H1 (cell line): Measurements from ENCODE around the gene FAM8A1. TPM values are rescaled to one million over a fixed set of nuclear protein-coding genes. Genes with fewer than 3 reads are reported as not detected.

ENCODE experiments used
- ASH2L ChIP-seq: fragments of 200-600, 300-600 bp; sonication (generic); IDR thresholded peaks from one replicate; pipeline ENCODE4 v1.7.1; 2017; ENCODE audit warnings: low read length
- CBX8 ChIP-seq: fragments of 300-800, 300-1000 bp; sonication (generic); IDR thresholded peaks from 2 replicates; pipeline ENCODE4 v1.7.1; 2016; ENCODE audit warnings: low read depth, low read length, borderline replicate concordance
- CHD2 ChIP-seq: IDR thresholded peaks from 2 replicates; pipeline ENCODE4 v1.6.1; 2012; ENCODE audit warnings: low read length, improper control_type of control experiment
- EP300 ChIP-seq, 2 experiments: IDR thresholded peaks; 1 replicate in 1 of 2; 2 replicates in 1 of 2; pipeline ENCODE4 v1.6.1; 2011 to 2012; ENCODE audit warnings: low read depth in 2 of 2, low read length in 2 of 2, mild to moderate bottlenecking in 2 of 2, borderline replicate concordance in 1 of 2, inconsistent platforms in 1 of 2, moderate library complexity in 1 of 2
- HDAC2 ChIP-seq, 2 experiments: fragments of 300-600 bp in 1 of 2; sonication (generic) in 1 of 2; IDR thresholded peaks; 2 replicates each; pipeline ENCODE4 v1.6.1; 2011 to 2012; ENCODE audit warnings: low read depth in 2 of 2, low read length in 2 of 2, mild to moderate bottlenecking in 2 of 2, moderate library complexity in 2 of 2, borderline replicate concordance in 1 of 2, inconsistent platforms in 1 of 2
- JUND ChIP-seq: IDR thresholded peaks from 2 replicates; pipeline ENCODE4 v1.6.1; 2011; ENCODE audit warnings: mild to moderate bottlenecking, improper control_type of control experiment, low read length
- KDM1A ChIP-seq: fragments of 200-600, 300-600 bp; sonication (generic); IDR thresholded peaks from 2 replicates; pipeline ENCODE4 v1.7.1; 2016; ENCODE audit warnings: mild to moderate bottlenecking, low read length, borderline replicate concordance
- MAFK ChIP-seq: IDR thresholded peaks from 2 replicates; pipeline ENCODE4 v1.6.1; 2012; ENCODE audit warnings: low read depth, mild to moderate bottlenecking, improper control_type of control experiment, low read length
- POU5F1 ChIP-seq: IDR thresholded peaks from 2 replicates; pipeline ENCODE4 v1.6.1; 2011; ENCODE audit warnings: low read depth, mild to moderate bottlenecking, low read length, moderate library complexity
- SAP30 ChIP-seq: fragments of 300-600 bp; sonication (generic); IDR thresholded peaks from 2 replicates; pipeline ENCODE4 v1.7.1; 2012; ENCODE audit warnings: low read length, moderate library complexity, mild to moderate bottlenecking, inconsistent platforms; ENCODE audit not compliant: insufficient read depth, insufficient replicate concordance
- SIN3A ChIP-seq, 2 experiments: IDR thresholded peaks in 1 of 2; conservative IDR thresholded peaks in 1 of 2; 2 replicates each; pipeline ENCODE4 v1.6.1; 2011 to 2012; ENCODE audit warnings: low read length in 2 of 2, improper control_type of control experiment in 1 of 2, low read depth in 1 of 2, mild to moderate bottlenecking in 1 of 2
- SIX5 ChIP-seq: IDR thresholded peaks from 2 replicates; pipeline ENCODE4 v1.6.1; 2011; ENCODE audit warnings: mild to moderate bottlenecking, low read depth, low read length
- SP4 ChIP-seq: IDR thresholded peaks from 2 replicates; pipeline ENCODE4 v1.6.1; 2012; ENCODE audit warnings: low read length, inconsistent platforms
- TAF1 ChIP-seq: IDR thresholded peaks from 2 replicates; pipeline ENCODE4 v1.6.1; 2011; ENCODE audit warnings: mild to moderate bottlenecking, low read depth, low read length
- TAF7 ChIP-seq: optimal IDR thresholded peaks from 2 replicates; pipeline ENCODE3; 2011; ENCODE audit warnings: low read depth, mild to moderate bottlenecking, inconsistent platforms, low read length, moderate library complexity, borderline replicate concordance
- polyA plus RNA-seq, 7 experiments: library from polyadenylated mRNA; depleted of rRNA in 3 of 7; stranded (reverse) in 5 of 7; unstranded in 2 of 7; fragments of >200 nt in 5 of 7; fragments of 200-250 nt in 2 of 7; gene quantifications; 1 replicate in 5 of 7; 2 replicates in 1 of 7; 4 replicates in 1 of 7; pipeline versions ENCODE4 v1.2.1 to v1.2.3, GENCODE V29; 2011 to 2013; ENCODE audit warnings: missing spikeins in 2 of 7, mixed read lengths in 2 of 7
- total RNA-seq: library from RNA; stranded (reverse); fragmentation: NEBNext Ultra II Directional; extraction: Animal tissue kit (Norgen Biotek cat#: 25700); gene quantifications from 2 replicates; pipeline ENCODE4 v1.2.1, GENCODE V29; 2021
- TF ChIP-seq, protein P1 (sequence below): IDR thresholded peaks from 2 replicates; pipeline ENCODE4 v1.6.1; 2012; ENCODE audit warnings: inconsistent platforms

FAM8A1 gene
- total and polyA plus RNA-seq, 2 of the 8 experiments (the other 6 are each of a cell fraction or from before 2014, with no cell fraction given) = 3.4 to 9.2 TPM

DNA sequence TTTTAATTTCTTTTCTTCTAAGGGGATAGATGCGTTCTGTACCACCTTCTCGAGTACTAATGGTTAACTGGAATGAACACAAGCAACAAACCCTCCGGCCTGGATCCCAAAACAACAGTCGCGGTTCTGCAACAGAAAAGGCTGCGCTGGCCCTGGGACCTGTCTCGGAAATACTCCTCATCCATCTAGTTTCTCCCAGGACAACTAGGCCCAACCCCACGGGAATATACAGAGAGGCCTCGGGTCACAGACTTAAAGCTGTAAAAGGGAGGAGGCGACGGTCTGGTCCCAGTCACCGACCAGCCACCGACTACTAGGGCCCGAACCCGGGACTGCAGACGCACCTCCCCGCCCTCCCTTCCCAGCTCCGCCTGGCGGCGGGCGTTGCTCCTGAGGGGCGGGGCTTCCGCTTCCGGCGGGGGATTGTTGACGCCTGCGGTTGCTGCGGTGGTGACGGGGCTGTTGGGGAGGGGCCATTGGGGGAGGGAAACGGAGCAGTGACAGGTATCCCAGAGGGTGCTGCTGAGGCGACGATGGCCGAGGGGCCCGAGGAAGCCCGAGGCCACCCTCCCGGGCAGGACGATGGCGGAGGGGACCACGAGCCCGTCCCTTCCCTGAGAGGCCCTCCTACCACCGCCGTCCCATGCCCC is at the start of gene FAM8A1 (continued):
- TF ChIP-seq POU5F1 (no peak), HDAC2 (IDR thresholded peaks at IDR 0.05; ENCODE audit: borderline replicate concordance in 1 of 2, low read depth in 2 of 2, low read length in 2 of 2) (no peak), MAFK (no peak), SIN3A (conservative IDR thresholded peaks at IDR 0.05 in 1 of 2, IDR thresholded peaks at IDR 0.05 in 1 of 2; ENCODE audit: low read depth in 1 of 2, low read length in 2 of 2) (peak in 1 of 2 experiments; percentile 63; a peak in 2 of 4 replicates), TAF1 (peak; percentile 34; the same call in 1 of the 2 replicates), SIX5 (no peak), CBX8 (no peak), TAF7 (no peak), SP4 (no peak), SAP30 (no peak), CHD2 (no peak), KDM1A (no peak; the same call in 1 of the 2 replicates), ASH2L (no peak), JUND (0 out of 2 replicates have a peak, but pooled peaks have one; percentile 25), EP300 (IDR thresholded peaks at IDR 0.05; ENCODE audit: borderline replicate concordance in 1 of 2, low read depth in 2 of 2, low read length in 2 of 2) (no peak)
- TF ChIP-seq, protein P1, sequence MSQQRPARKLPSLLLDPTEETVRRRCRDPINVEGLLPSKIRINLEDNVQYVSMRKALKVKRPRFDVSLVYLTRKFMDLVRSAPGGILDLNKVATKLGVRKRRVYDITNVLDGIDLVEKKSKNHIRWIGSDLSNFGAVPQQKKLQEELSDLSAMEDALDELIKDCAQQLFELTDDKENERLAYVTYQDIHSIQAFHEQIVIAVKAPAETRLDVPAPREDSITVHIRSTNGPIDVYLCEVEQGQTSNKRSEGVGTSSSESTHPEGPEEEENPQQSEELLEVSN = peak; percentile 29; the same call in 1 of the 2 replicates
